ENCODE data around the gene BTNL8.
"Not testable (repeated sequence)": the region's sequence is repeated elsewhere in the genome, so short reads cannot be mapped to it uniquely, and the experiment has no call there.

Gene BTNL8

GRCh38 chr5:180885845-180886529 lies 13.0 kb upstream of the BTNL8 start:
- DNase-seq: not testable (repeated sequence)

- no peak for DNase-seq
Measured at GRCh38 chr5:180889381-180889780, 9.6 kb upstream of the BTNL8 start.

- DNase-seq: not testable (repeated sequence)
Measured at GRCh38 chr5:180895330-180895729, 3.6 kb upstream of the BTNL8 start.

- DNase-seq: no peak
Measured at GRCh38 chr5:180900178-180900577, 1.2 kb downstream of the BTNL8 start.

GRCh38 chr5:180901319-180902009 lies 2.5 kb downstream of the BTNL8 start:
- peak; percentile 9 for DNase-seq

- DNase-seq: no peak
Measured at GRCh38 chr5:180908400-180908799, 9.4 kb downstream of the BTNL8 start.

GRCh38 chr5:180908998-180909731 lies 10.2 kb downstream of the BTNL8 start:
- peak; percentile 10 for DNase-seq

GRCh38 chr5:180909782-180910181 lies 10.8 kb downstream of the BTNL8 start:
- DNase-seq: no peak

GRCh38 chr5:180910182-180910581 lies 11.2 kb downstream of the BTNL8 start:
- no peak for DNase-seq

GRCh38 chr5:180910735-180911134 lies 11.8 kb downstream of the BTNL8 start:
- DNase-seq: no peak

- no peak for DNase-seq
Measured at GRCh38 chr5:180914646-180915045, 15.7 kb downstream of the BTNL8 start.

GRCh38 chr5:180915924-180916323 lies 17.0 kb downstream of the BTNL8 start:
- DNase-seq: no peak

- no peak for DNase-seq
Measured at GRCh38 chr5:180918380-180918779, 19.4 kb downstream of the BTNL8 start.

GRCh38 chr5:180920710-180921109 lies 21.8 kb downstream of the BTNL8 start:
- no peak for DNase-seq

GRCh38 chr5:180922932-180923331 lies 24.0 kb downstream of the BTNL8 start:
- DNase-seq: no peak

- DNase-seq: no peak
Measured at GRCh38 chr5:180932660-180933059, 33.7 kb downstream of the BTNL8 start.

- no peak for DNase-seq
Measured at GRCh38 chr5:180935203-180935602, 36.2 kb downstream of the BTNL8 start.

- no peak for DNase-seq
Measured at GRCh38 chr5:180938294-180938693, 39.3 kb downstream of the BTNL8 start.

GRCh38 chr5:180950291-180950949 lies 51.5 kb downstream of the BTNL8 start:
- no peak for DNase-seq

GRCh38 chr5:180959661-180960060 lies 60.7 kb downstream of the BTNL8 start:
- DNase-seq: no peak

- DNase-seq: no peak
Measured at GRCh38 chr5:180960209-180960608, 61.2 kb downstream of the BTNL8 start.

GRCh38 chr5:180969406-180969805 lies 70.4 kb downstream of the BTNL8 start:
- DNase-seq: no peak

- DNase-seq: no peak
Measured at GRCh38 chr5:180970336-180970735, 71.4 kb downstream of the BTNL8 start.
